ENCODE measurements around the gene DMRTC1B.

DNA sequence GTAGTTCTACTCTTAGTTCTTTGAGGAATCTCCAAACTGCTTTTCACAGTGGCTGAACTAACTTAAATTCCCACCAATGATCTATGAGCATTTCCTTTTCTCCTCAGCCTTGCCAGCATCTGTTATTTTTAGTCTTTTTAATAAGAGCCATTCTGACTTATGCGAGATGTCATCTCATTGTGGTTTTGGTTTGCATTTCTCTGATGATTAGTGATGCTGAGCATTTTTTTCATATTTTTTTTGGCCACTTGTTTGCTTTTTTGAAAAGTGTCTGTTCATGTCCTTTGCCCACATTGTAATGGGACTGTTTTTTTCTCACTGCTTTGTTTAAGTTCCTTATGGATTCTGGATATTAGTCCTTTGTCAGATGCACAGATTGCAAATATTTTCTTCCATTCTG, 41.1 kb upstream of the DMRTC1B start:
- TF ChIP-seq POLR2A (IDR thresholded peaks at IDR 0.05; ENCODE audit: low read length) (no peak), GATA1 (IDR thresholded peaks at IDR 0.05; ENCODE audit: low read depth, low read length) (no peak)

Measured in erythroblast (primary cell).